Left lung (tissue), 10 donors: ENCODE results near the gene VSTM4. TPM values are rescaled to one million over a fixed set of nuclear protein-coding genes. Genes with fewer than 3 reads are reported as not detected.

ENCODE experiments used
- ATAC-seq: fragments of 200-7000 bp; cut with Tn5 transposase; one replicate; pipeline ENCODE4 v1.9.1; 2020; ENCODE audit warnings: moderate library complexity
- DNase-seq, 4 donors: peaks; one replicate each; pipeline ENCODE4 v3.0.0-alpha.2; 2013 to 2020
- H3K27ac ChIP-seq, 2 donors: fragments of 200-600 bp; sonication (generic) in 1 of 2; one replicate each; pipeline versions ENCODE4 v1.5.0 to v1.8.0; 2020 to 2021
- H3K27me3 ChIP-seq, 2 donors: fragments of 200-600 bp; sonication (generic) in 1 of 2; one replicate each; pipeline versions ENCODE4 v1.5.0 to v1.8.0; 2020 to 2021
- H3K36me3 ChIP-seq, 2 donors: fragments of 200-600 bp; sonication (generic) in 1 of 2; one replicate each; pipeline versions ENCODE4 v1.5.0 to v1.8.0; 2020 to 2021
- H3K4me1 ChIP-seq, 2 donors: fragments of 200-600 bp; one replicate each; pipeline ENCODE4 v1.8.0; 2021
- H3K4me3 ChIP-seq, 2 donors: fragments of 200-600 bp; sonication (generic) in 1 of 2; one replicate each; pipeline versions ENCODE4 v1.5.0 to v1.8.0; 2020 to 2021; ENCODE audit warnings: mild to moderate bottlenecking in 1 of 2
- H3K9me3 ChIP-seq, 2 donors: fragments of 200-600 bp; sonication (generic) in 1 of 2; one replicate each; pipeline versions ENCODE4 v1.5.0 to v1.8.0; 2020 to 2021
- intact Hi-C, 2 donors: fragments of 100-400 bp; cut with DNase I; formaldehyde crosslinking; loops; one replicate each; pipeline versions ENCODE4 v1.11.2 to v1.14.2; 2022
- polyA plus RNA-seq, 6 donors: library from polyadenylated mRNA; unstranded; fragments of 120-200 nt; gene quantifications; one replicate each; pipeline ENCODE4 v1.2.1, GENCODE V29; 2013; ENCODE audit not compliant: insufficient read length in 6 of 6
- total RNA-seq, 2 donors: library from RNA; stranded (reverse); fragmentation: NEBNext Ultra II Directional; extraction: Animal tissue kit (Norgen Biotek cat#: 25700); gene quantifications; one replicate each; pipeline ENCODE4 v1.2.1, GENCODE V29; 2021
- TF ChIP-seq, protein P1 (sequence below), 2 donors: fragments of 200-600 bp; sonication (generic) in 1 of 2; IDR thresholded peaks; one replicate each; pipeline versions ENCODE4 v1.5.0 to v1.8.0; 2021; ENCODE audit warnings: antibody characterized with exemption in 2 of 2
- donor health status: DM: no; HTN: yes; CAD: no.
- donor health status: DM: no; HTN: no; CAD: no.

Gene VSTM4
- total and polyA plus RNA-seq, 8 donors, result 11.0 to 36.9 (median 30.8) TPM

DNA sequence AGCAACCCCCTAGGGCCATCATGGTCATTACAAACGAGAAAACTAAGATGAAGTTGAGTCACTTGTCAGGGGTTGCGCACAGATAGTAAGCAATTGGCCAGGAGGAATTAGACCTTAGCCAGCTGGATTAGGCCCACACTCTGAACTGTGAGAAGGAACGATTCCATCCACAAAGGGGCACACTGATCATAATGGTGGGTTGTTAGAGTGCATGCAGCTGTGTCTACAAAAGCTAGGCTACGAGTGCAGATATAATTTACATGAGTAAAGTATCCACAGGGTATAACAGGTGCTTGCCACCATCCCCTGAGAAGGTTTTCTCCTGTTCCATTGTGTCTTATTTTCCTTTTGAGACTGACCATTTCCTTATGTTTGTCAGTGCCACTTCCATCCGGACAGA, 35.1 kb upstream of the VSTM4 start:
- Histone ChIP-seq H3K9me3 (peaks cover 0 to 14% of the 10 kb centered on the region in 2 donors), H3K4me3 (no peak overlapping the region), H3K27ac (no peak overlapping the region), H3K4me1 (no peaks in the 10 kb centered on the region), H3K27me3 (no peaks in the 10 kb centered on the region), H3K36me3 (peaks cover 0 to 1% of the 10 kb centered on the region in 2 donors)
- TF ChIP-seq, protein P1, sequence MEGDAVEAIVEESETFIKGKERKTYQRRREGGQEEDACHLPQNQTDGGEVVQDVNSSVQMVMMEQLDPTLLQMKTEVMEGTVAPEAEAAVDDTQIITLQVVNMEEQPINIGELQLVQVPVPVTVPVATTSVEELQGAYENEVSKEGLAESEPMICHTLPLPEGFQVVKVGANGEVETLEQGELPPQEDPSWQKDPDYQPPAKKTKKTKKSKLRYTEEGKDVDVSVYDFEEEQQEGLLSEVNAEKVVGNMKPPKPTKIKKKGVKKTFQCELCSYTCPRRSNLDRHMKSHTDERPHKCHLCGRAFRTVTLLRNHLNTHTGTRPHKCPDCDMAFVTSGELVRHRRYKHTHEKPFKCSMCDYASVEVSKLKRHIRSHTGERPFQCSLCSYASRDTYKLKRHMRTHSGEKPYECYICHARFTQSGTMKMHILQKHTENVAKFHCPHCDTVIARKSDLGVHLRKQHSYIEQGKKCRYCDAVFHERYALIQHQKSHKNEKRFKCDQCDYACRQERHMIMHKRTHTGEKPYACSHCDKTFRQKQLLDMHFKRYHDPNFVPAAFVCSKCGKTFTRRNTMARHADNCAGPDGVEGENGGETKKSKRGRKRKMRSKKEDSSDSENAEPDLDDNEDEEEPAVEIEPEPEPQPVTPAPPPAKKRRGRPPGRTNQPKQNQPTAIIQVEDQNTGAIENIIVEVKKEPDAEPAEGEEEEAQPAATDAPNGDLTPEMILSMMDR (IDR thresholded peaks at IDR 0.05), result no peak
- intact Hi-C loops, result no loop called here
- ATAC-seq (no peak), DNase-seq (no peak)

DNA sequence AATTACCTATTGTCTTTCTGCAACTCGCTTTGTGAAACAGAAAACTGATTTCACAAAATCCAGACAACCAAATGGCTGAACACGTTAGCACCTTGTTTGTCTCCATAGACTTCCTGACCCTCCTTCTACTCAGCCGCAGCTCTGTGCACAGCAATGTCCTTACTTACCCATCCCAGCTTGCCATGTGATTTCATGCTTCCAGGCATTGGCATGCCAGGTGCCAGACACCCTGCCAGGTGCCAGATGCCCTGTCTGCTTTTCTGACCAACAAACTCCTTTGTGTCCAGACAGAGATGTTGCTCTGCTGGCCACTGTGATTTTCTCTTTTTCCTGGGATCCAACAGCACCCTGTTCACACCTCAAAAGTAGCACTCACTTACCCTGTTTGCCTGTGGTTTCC, 34.6 kb upstream of the VSTM4 start:
- Histone ChIP-seq H3K27me3 (no peaks in the 10 kb centered on the region), H3K9me3 (peaks cover 0 to 14% of the 10 kb centered on the region in 2 donors), H3K4me1 (no peaks in the 10 kb centered on the region), H3K27ac (no peak overlapping the region), H3K4me3 (no peak overlapping the region), H3K36me3 (no peaks in the 10 kb centered on the region)
- TF ChIP-seq, protein P1 (IDR thresholded peaks at IDR 0.05), result no peak
- intact Hi-C loops, result no loop called here
- no peak for ATAC-seq
- DNase-seq, result no peak

DNA sequence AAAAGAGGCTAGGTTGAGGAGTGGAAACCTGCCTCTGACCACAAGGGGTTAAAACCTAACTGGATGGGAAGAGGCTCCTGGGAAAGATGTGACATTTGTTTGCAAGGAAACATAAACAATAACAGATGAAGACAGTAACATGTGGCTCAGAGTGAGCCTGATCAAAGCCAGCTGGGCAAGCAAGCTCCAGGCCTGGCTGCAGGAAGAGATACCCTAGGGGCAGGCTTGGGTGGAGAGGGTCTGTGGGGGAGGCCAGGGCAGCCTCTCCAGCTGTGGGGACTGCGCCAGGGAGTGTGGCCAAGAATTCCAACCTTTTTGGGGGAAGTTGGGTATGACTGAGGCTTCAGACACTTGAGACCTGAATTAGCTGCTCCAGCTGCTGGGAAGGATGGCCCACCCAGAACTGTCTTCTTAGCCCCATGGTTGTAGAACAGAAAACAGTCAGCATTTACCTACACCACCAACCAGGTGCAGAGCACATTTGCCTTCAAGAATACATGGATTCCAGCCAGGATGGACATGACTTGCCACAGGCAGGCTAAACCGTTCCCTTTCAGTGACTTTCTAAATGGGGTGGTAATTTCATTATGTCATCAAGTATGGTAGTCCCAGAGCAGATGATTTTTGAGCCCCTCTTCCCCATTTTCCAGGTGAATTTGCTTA, 28.9 kb upstream of the VSTM4 start:
- peaks cover 5 to 9% of the 10 kb centered on the region in 2 donors for H3K4me1 ChIP-seq
- H3K27ac ChIP-seq, result no peak overlapping the region
- intact Hi-C loops, result no loop called here
- peak in 2 of 4 donors; percentile 88 to 93 for DNase-seq
- TF ChIP-seq, protein P1 (IDR thresholded peaks at IDR 0.05), result no peak
- H3K36me3 ChIP-seq, result no peaks in the 10 kb centered on the region
- no peaks in the 10 kb centered on the region for H3K27me3 ChIP-seq
- no peak overlapping the region for H3K4me3 ChIP-seq
- peaks cover 0 to 14% of the 10 kb centered on the region in 2 donors for H3K9me3 ChIP-seq
- ATAC-seq, result peak; percentile 20

DNA sequence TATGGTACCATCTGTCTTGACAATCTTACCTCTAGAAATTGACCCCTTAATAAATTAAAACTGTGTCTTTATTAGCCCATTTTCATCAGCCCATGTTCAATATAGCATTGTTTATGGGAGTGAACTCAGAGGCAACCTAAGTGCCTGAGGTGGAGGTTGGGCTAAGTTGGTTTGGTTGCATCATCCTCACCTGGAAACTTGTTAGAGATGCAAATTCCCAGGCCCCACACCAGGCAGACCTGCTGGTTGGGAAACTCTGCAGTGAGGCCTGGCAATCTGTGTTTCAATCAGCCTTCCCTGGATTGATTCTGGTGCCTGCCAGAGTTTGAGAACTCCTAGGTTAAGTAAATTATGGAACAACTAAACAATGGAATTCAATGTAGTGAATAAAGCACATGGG, 27.9 kb upstream of the VSTM4 start:
- peaks cover 7 to 9% of the 10 kb centered on the region in 2 donors for H3K4me1 ChIP-seq

More for the DNA sequence above, 27.9 kb upstream of the VSTM4 start:
- H3K27me3 ChIP-seq, result no peaks in the 10 kb centered on the region
- no peak overlapping the region for H3K27ac ChIP-seq
- no peaks in the 10 kb centered on the region for H3K36me3 ChIP-seq
- intact Hi-C loops, result no loop called here
- ATAC-seq, result no peak
- peaks cover 0 to 14% of the 10 kb centered on the region in 2 donors for H3K9me3 ChIP-seq
- H3K4me3 ChIP-seq, result no peak overlapping the region
- TF ChIP-seq, protein P1 (IDR thresholded peaks at IDR 0.05), result no peak
- DNase-seq, result no peak
